Hematopoietic multipotent progenitor cell treated with erythropoietin and hydrocortisone succinate and interleukin-3 and kit ligand, for 15 days (in vitro differentiated cells): ENCODE measurements around the gene LAMA2.
"Not testable (repeated sequence)": the region's sequence is repeated elsewhere in the genome, so short reads cannot be mapped to it uniquely, and the experiment has no call there.

Experiments
- DNase-seq: peaks from one replicate; pipeline ENCODE4 v3.0.0-alpha.2; 2015; ENCODE audit warnings: low spot score

Gene LAMA2

GRCh38 chr6:129124347-129124746 lies 241.4 kb downstream of the LAMA2 start:
- DNase-seq = no peak

GRCh38 chr6:129130106-129130505 lies 247.2 kb downstream of the LAMA2 start:
- no peak for DNase-seq

GRCh38 chr6:129130959-129131681 lies 248.2 kb downstream of the LAMA2 start:
- DNase-seq = no peak

GRCh38 chr6:129133770-129134192 lies 250.8 kb downstream of the LAMA2 start:
- no peak for DNase-seq

GRCh38 chr6:129134535-129134934 lies 251.6 kb downstream of the LAMA2 start:
- no peak for DNase-seq

- DNase-seq = no peak
Measured at GRCh38 chr6:129135451-129135850, 252.5 kb downstream of the LAMA2 start.

GRCh38 chr6:129136751-129137150 lies 253.8 kb downstream of the LAMA2 start:
- no peak for DNase-seq

- no peak for DNase-seq
Measured at GRCh38 chr6:129138739-129139405, 255.9 kb downstream of the LAMA2 start.

GRCh38 chr6:129140526-129140925 lies 257.6 kb downstream of the LAMA2 start:
- DNase-seq = no peak

- no peak for DNase-seq
Measured at GRCh38 chr6:129141499-129141898, 258.6 kb downstream of the LAMA2 start.

GRCh38 chr6:129146902-129147301 lies 264.0 kb downstream of the LAMA2 start:
- no peak for DNase-seq

- DNase-seq = no peak
Measured at GRCh38 chr6:129150507-129150906, 267.6 kb downstream of the LAMA2 start.

- DNase-seq = no peak
Measured at GRCh38 chr6:129153257-129153656, 270.3 kb downstream of the LAMA2 start.

- not testable (repeated sequence) for DNase-seq
Measured at GRCh38 chr6:129159242-129159641, 276.3 kb downstream of the LAMA2 start.

- no peak for DNase-seq
Measured at GRCh38 chr6:129162605-129163004, 279.7 kb downstream of the LAMA2 start.

GRCh38 chr6:129163551-129163950 lies 280.6 kb downstream of the LAMA2 start:
- DNase-seq = no peak

GRCh38 chr6:129164032-129164431 lies 281.1 kb downstream of the LAMA2 start:
- no peak for DNase-seq

- not testable (repeated sequence) for DNase-seq
Measured at GRCh38 chr6:129172279-129172995, 289.5 kb downstream of the LAMA2 start.

- no peak for DNase-seq
Measured at GRCh38 chr6:129175066-129175465, 292.1 kb downstream of the LAMA2 start.

GRCh38 chr6:129177801-129178200 lies 294.9 kb downstream of the LAMA2 start:
- DNase-seq = no peak

- no peak for DNase-seq
Measured at GRCh38 chr6:129179283-129179682, 296.3 kb downstream of the LAMA2 start.

- no peak for DNase-seq
Measured at GRCh38 chr6:129181001-129181400, 298.1 kb downstream of the LAMA2 start.

- DNase-seq = no peak
Measured at GRCh38 chr6:129183187-129183591, 300.3 kb downstream of the LAMA2 start.
